Liver (tissue), 9 donors: ENCODE results near the gene PDE4D. TPM values are rescaled to one million over a fixed set of nuclear protein-coding genes. Genes with fewer than 3 reads are reported as not detected.

Experiments
- DNase-seq: peaks from one replicate; pipeline ENCODE4 v3.0.0-alpha.2; 2017; ENCODE audit warnings: low spot score
- H3K27ac ChIP-seq, 2 donors: one replicate each; pipeline ENCODE4 v1.7.0; 2013; ENCODE audit warnings: inconsistent platforms in 2 of 2, low read length in 2 of 2, control low read depth in 1 of 2, low read depth in 1 of 2, mild to moderate bottlenecking in 1 of 2
- H3K27me3 ChIP-seq, 4 donors: one replicate each; pipeline versions ENCODE4 v1.6.1 to v1.7.0; 2013; ENCODE audit warnings: low read length in 3 of 4, inconsistent platforms in 1 of 4, mild to moderate bottlenecking in 1 of 4, moderate library complexity in 1 of 4; ENCODE audit not compliant: control insufficient read depth in 4 of 4, insufficient read depth in 4 of 4
- H3K36me3 ChIP-seq, 4 donors: one replicate each; pipeline versions ENCODE4 v1.6.1 to v1.7.0; 2013; ENCODE audit warnings: low read length in 3 of 4, mild to moderate bottlenecking in 3 of 4, low read depth in 1 of 4, moderate library complexity in 1 of 4; ENCODE audit not compliant: control insufficient read depth in 4 of 4, insufficient read depth in 3 of 4
- H3K4me1 ChIP-seq, 4 donors: one replicate each; pipeline versions ENCODE4 v1.6.1 to v1.7.0; 2013; ENCODE audit warnings: low read length in 3 of 4, mild to moderate bottlenecking in 3 of 4, moderate library complexity in 1 of 4; ENCODE audit not compliant: control insufficient read depth in 4 of 4, insufficient read depth in 4 of 4
- H3K4me3 ChIP-seq, 3 donors: one replicate each; pipeline versions ENCODE4 v1.6.1 to v1.7.0; 2013; ENCODE audit warnings: low read length in 3 of 3, control low read depth in 1 of 3, low read depth in 1 of 3, mild to moderate bottlenecking in 1 of 3
- H3K9ac ChIP-seq, 2 donors: one replicate each; pipeline ENCODE4 v1.7.0; 2013; ENCODE audit warnings: low read length in 2 of 2, mild to moderate bottlenecking in 2 of 2, moderate library complexity in 2 of 2, control low read depth in 1 of 2, low read depth in 1 of 2
- H3K9me3 ChIP-seq, 4 donors: one replicate each; pipeline versions ENCODE4 v1.6.1 to v1.7.0; 2013; ENCODE audit warnings: low read length in 3 of 4; ENCODE audit not compliant: control insufficient read depth in 4 of 4
- ATF3 ChIP-seq: IDR thresholded peaks from 2 replicates; pipeline ENCODE4 v1.6.1; 2016; ENCODE audit warnings: antibody characterized with exemption
- EGR1 ChIP-seq, 2 donors: IDR thresholded peaks; 2 replicates each; pipeline ENCODE4 v1.6.1; 2016 to 2018; ENCODE audit warnings: antibody characterized with exemption in 2 of 2, low read depth in 2 of 2
- FOXA1 ChIP-seq: IDR thresholded peaks from 2 replicates; pipeline ENCODE4 v1.6.1; 2016; ENCODE audit warnings: antibody characterized with exemption
- FOXA2 ChIP-seq: IDR thresholded peaks from 2 replicates; pipeline ENCODE4 v1.6.1; 2016; ENCODE audit warnings: antibody characterized with exemption
- GABPA ChIP-seq, 2 donors: IDR thresholded peaks in 1 of 2; conservative IDR thresholded peaks in 1 of 2; 2 replicates each; pipeline ENCODE4 v1.6.1; 2016; ENCODE audit warnings: antibody characterized with exemption in 2 of 2, mild to moderate bottlenecking in 1 of 2, moderate library complexity in 1 of 2
- HNF4A ChIP-seq, 2 donors: conservative IDR thresholded peaks; 2 replicates each; pipeline ENCODE4 v1.6.1; 2016; ENCODE audit warnings: antibody characterized with exemption in 2 of 2, mild to moderate bottlenecking in 2 of 2
- HNF4G ChIP-seq: IDR thresholded peaks from 2 replicates; pipeline ENCODE4 v1.6.1; 2016; ENCODE audit warnings: antibody characterized with exemption
- JUND ChIP-seq, 2 donors: IDR thresholded peaks; 2 replicates each; pipeline ENCODE4 v1.6.1; 2016; ENCODE audit warnings: antibody characterized with exemption in 2 of 2
- MAX ChIP-seq: IDR thresholded peaks from 2 replicates; pipeline ENCODE4 v1.6.1; 2016; ENCODE audit warnings: antibody characterized with exemption
- NR2F2 ChIP-seq: IDR thresholded peaks from 2 replicates; pipeline ENCODE4 v1.6.1; 2016; ENCODE audit warnings: antibody characterized with exemption
- RAD21 ChIP-seq, 2 donors: IDR thresholded peaks; 2 replicates each; pipeline ENCODE4 v1.6.1; 2016; ENCODE audit warnings: antibody characterized with exemption in 2 of 2, mild to moderate bottlenecking in 2 of 2
- REST ChIP-seq: IDR thresholded peaks from 2 replicates; pipeline ENCODE4 v1.6.1; 2016; ENCODE audit warnings: antibody characterized with exemption, mild to moderate bottlenecking
- RXRA ChIP-seq, 2 donors: IDR thresholded peaks; 2 replicates each; pipeline ENCODE4 v1.6.1; 2017 to 2018; ENCODE audit warnings: antibody characterized with exemption in 2 of 2, mild to moderate bottlenecking in 1 of 2
- SP1 ChIP-seq: IDR thresholded peaks from 2 replicates; pipeline ENCODE4 v1.6.1; 2018; ENCODE audit warnings: antibody characterized with exemption, mild to moderate bottlenecking
- TAF1 ChIP-seq: conservative IDR thresholded peaks from 2 replicates; pipeline ENCODE4 v1.6.1; 2016; ENCODE audit warnings: antibody characterized with exemption, mild to moderate bottlenecking
- YY1 ChIP-seq: IDR thresholded peaks from 2 replicates; pipeline ENCODE4 v1.6.1; 2016; ENCODE audit warnings: antibody characterized with exemption, mild to moderate bottlenecking
- ZBTB33 ChIP-seq: IDR thresholded peaks from 2 replicates; pipeline ENCODE4 v1.6.1; 2016; ENCODE audit warnings: antibody characterized with exemption
- WGBS: extraction: QIAGEN DNeasy Blood & Tissue Kit; methylation state at CpG from one replicate; pipeline ENCODE4 v1.1.7; 2013; 5-methylcytosine and 5-hydroxymethylcytosine counted together
- polyA plus RNA-seq, 2 donors: library from polyadenylated mRNA; stranded (reverse) in 1 of 2; unstranded in 1 of 2; fragments of 200-250 nt in 1 of 2; fragments of >200 nt in 1 of 2; fragmentation: Nextera tagmentation in 1 of 2; extraction: Ambion mirVana in 1 of 2; gene quantifications; one replicate each; pipeline versions ENCODE4 v1.2.1 to v1.2.3, GENCODE V29; 2013 to 2015
- total RNA-seq, 2 donors: library from RNA; depleted of rRNA; stranded (reverse); fragments of >200 nt; gene quantifications; one replicate each; pipeline ENCODE4 v1.2.3, GENCODE V29; 2014
- TF ChIP-seq, protein P1 (sequence below): fragments of 150-350 bp; IDR thresholded peaks from 2 replicates; pipeline ENCODE4 v1.5.1; 2017; ENCODE audit warnings: improper control_type of control experiment, low read depth, low read length; ENCODE audit not compliant: missing input control
- donor health status: healthy.
- donor health status: healthy.
- donor health status: healthy.
- donor health status: healthy.
- donor health status: healthy.

PDE4D gene
- total and polyA plus RNA-seq, 4 donors = 0.67 to 11.9 (median 6.5) TPM

- no peak overlapping the region for H3K9ac ChIP-seq
- H3K36me3 ChIP-seq = no peaks in the 10 kb centered on the region
- no peak for DNase-seq
- H3K4me3 ChIP-seq = no peak overlapping the region
- no peaks in the 10 kb centered on the region for H3K4me1 ChIP-seq
- H3K9me3 ChIP-seq = no peaks in the 10 kb centered on the region
- H3K27me3 ChIP-seq = no peaks in the 10 kb centered on the region
- TF ChIP-seq GABPA (IDR thresholded peaks at IDR 0.05 in 1 of 2, conservative IDR thresholded peaks at IDR 0.05 in 1 of 2) = no peak
- no peak for TF ChIP-seq RAD21 (IDR thresholded peaks at IDR 0.05)
- no peak for TF ChIP-seq HNF4A (conservative IDR thresholded peaks at IDR 0.05)
- no peak for TF ChIP-seq TAF1
- TF ChIP-seq EGR1 (IDR thresholded peaks at IDR 0.05; ENCODE audit: low read depth in 2 of 2) = no peak
- no peak for TF ChIP-seq REST
- TF ChIP-seq NR2F2 = no peak
- TF ChIP-seq MAX = no peak
- TF ChIP-seq, protein P1, sequence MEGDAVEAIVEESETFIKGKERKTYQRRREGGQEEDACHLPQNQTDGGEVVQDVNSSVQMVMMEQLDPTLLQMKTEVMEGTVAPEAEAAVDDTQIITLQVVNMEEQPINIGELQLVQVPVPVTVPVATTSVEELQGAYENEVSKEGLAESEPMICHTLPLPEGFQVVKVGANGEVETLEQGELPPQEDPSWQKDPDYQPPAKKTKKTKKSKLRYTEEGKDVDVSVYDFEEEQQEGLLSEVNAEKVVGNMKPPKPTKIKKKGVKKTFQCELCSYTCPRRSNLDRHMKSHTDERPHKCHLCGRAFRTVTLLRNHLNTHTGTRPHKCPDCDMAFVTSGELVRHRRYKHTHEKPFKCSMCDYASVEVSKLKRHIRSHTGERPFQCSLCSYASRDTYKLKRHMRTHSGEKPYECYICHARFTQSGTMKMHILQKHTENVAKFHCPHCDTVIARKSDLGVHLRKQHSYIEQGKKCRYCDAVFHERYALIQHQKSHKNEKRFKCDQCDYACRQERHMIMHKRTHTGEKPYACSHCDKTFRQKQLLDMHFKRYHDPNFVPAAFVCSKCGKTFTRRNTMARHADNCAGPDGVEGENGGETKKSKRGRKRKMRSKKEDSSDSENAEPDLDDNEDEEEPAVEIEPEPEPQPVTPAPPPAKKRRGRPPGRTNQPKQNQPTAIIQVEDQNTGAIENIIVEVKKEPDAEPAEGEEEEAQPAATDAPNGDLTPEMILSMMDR = no peak
- no peak for TF ChIP-seq ATF3
- TF ChIP-seq YY1 = no peak
- TF ChIP-seq ZBTB33 = no peak
- TF ChIP-seq HNF4G = no peak
- no peak for TF ChIP-seq FOXA1
- TF ChIP-seq RXRA (IDR thresholded peaks at IDR 0.05) = no peak
- no peak for TF ChIP-seq JUND (IDR thresholded peaks at IDR 0.05)
- no peak for TF ChIP-seq SP1
- 96% methylated on average over 2 of the region's 2 CpGs for WGBS
- H3K27ac ChIP-seq = no peak overlapping the region
These were observed 912.6 kb downstream of the PDE4D start for GRCh38 chr5:58980890-58981289.

DNA sequence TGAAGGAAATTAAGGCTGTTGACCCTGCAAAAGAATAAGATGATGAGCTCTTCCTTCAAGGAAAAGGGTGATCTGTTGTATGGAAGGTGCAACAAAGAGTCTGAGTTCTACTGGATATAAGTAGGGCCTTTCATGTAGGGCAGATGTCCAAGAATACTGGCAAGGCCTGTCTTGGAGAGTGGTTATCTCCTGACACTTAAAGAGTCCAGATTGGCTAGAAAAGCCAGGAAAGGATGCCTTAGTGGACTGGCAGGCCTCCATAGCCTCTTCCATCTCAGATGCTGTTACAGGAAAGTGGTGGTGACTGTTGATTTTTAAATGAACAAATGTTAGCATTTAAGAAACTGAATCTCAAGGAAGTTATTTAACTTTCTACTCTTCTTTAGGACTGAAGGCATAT, 914.4 kb downstream of the PDE4D start:
- DNase-seq = no peak
- H3K27me3 ChIP-seq = no peaks in the 10 kb centered on the region
- H3K4me3 ChIP-seq = no peak overlapping the region
- H3K4me1 ChIP-seq = no peaks in the 10 kb centered on the region
- no peak overlapping the region for H3K9ac ChIP-seq
- peaks cover 0 to 8% (median 5%) of the 10 kb centered on the region in 4 donors for H3K36me3 ChIP-seq
- no peak overlapping the region for H3K27ac ChIP-seq
- TF ChIP-seq REST (no peak), FOXA2 (no peak), FOXA1 (no peak)
- no peaks in the 10 kb centered on the region for H3K9me3 ChIP-seq
